ENCODE results near the gene RAD51B.

Gene RAD51B

DNA sequence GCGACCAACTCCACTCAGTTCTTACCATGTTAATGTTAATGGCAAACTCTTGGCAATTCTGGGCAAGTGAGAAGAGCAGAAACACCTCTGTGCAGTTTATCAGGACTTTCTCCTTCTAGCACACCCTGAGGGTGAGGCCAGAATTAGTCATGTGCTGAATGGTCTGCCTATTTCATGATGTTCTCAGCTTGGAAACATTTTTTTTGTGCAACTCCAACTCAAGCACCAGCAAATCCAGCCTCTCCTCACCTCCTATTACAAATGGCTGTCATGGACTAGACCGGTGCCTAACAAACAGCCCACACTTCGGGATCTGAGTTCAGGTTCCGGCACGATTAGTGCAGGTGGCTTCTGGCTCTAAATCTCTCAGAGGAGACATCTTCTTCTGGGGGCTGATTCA, 727.3 kb downstream of the RAD51B start:
- DNase-seq (ENCODE audit: low read depth), result no peak
- TF ChIP-seq, protein P1, sequence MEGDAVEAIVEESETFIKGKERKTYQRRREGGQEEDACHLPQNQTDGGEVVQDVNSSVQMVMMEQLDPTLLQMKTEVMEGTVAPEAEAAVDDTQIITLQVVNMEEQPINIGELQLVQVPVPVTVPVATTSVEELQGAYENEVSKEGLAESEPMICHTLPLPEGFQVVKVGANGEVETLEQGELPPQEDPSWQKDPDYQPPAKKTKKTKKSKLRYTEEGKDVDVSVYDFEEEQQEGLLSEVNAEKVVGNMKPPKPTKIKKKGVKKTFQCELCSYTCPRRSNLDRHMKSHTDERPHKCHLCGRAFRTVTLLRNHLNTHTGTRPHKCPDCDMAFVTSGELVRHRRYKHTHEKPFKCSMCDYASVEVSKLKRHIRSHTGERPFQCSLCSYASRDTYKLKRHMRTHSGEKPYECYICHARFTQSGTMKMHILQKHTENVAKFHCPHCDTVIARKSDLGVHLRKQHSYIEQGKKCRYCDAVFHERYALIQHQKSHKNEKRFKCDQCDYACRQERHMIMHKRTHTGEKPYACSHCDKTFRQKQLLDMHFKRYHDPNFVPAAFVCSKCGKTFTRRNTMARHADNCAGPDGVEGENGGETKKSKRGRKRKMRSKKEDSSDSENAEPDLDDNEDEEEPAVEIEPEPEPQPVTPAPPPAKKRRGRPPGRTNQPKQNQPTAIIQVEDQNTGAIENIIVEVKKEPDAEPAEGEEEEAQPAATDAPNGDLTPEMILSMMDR (IDR thresholded peaks at IDR 0.05; ENCODE audit: low read depth, low read length, missing control alignments), result no peak
- no peak overlapping the region for H3K4me3 ChIP-seq (ENCODE audit: low read depth, low read length)

- no peak overlapping the region for H3K4me3 ChIP-seq (ENCODE audit: low read depth, low read length)
- TF ChIP-seq, protein P1 (IDR thresholded peaks at IDR 0.05; ENCODE audit: low read depth, low read length, missing control alignments), result no peak
- no peak for DNase-seq (ENCODE audit: low read depth)
These were observed 728.0 kb downstream of the RAD51B start for GRCh38 chr14:68547305-68548193.

- no peak for DNase-seq (ENCODE audit: low read depth)
- H3K4me3 ChIP-seq (ENCODE audit: low read depth, low read length), result no peak overlapping the region
- TF ChIP-seq, protein P1 (IDR thresholded peaks at IDR 0.05; ENCODE audit: low read depth, low read length, missing control alignments), result no peak
These were observed 728.9 kb downstream of the RAD51B start for GRCh38 chr14:68548194-68549076.

DNA sequence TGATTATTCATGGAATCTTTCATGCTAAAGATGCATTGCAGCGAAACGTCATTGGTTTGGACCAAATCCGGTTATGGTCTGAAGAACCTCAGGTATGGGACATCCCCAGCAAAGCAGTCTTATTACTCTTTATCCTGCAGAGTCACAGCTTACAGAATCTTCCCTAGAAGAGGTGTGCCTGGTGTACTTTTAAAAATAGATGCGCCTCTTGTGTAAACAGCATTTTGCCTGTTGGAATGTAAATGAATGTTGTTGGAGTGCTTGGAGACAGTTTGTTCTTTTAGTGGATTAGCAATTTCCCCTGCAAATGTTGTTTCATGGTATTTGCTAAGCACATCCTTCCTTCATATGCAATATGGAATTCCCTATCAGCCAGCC, 730.7 kb downstream of the RAD51B start:
- TF ChIP-seq, protein P1 (IDR thresholded peaks at IDR 0.05; ENCODE audit: low read depth, low read length, missing control alignments), result no peak
- no peak for DNase-seq (ENCODE audit: low read depth)
- no peak overlapping the region for H3K4me3 ChIP-seq (ENCODE audit: low read depth, low read length)

DNA sequence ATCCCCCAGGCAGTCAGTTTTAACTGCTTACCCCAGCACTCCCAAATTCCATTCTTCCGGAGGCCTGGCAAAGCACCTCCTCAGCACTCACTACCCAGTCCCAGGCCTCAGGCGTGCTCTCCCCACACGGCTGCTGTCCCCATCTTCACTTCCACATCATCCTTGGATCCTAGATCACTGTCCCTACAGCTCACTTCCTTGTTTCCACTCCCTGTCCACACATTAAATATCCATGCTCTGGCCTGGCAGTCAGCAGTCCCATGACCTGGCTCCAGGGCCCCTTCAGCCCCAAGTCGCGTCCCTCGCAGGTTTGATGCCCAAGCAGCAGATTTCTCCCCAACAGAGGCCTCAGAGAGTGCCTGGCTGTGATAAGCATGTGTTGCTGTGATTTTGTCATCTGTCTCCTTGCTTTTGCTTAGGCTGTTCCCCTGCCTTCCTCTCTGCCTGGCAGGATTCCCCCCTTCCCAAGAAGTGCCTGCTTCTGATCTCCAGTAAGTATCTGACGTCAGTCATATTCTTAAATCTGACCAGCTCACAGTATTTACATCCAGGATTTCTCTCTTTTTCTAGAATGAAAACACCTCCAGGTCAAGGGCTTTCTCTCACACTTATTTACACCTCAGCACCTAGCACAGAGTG, 731.6 kb downstream of the RAD51B start:
- TF ChIP-seq, protein P1 (IDR thresholded peaks at IDR 0.05; ENCODE audit: low read depth, low read length, missing control alignments), result no peak
- no peak for DNase-seq (ENCODE audit: low read depth)
- no peak overlapping the region for H3K4me3 ChIP-seq (ENCODE audit: low read depth, low read length)

- no peak for DNase-seq (ENCODE audit: low read depth)
- TF ChIP-seq, protein P1 (IDR thresholded peaks at IDR 0.05; ENCODE audit: low read depth, low read length, missing control alignments), result no peak
- H3K4me3 ChIP-seq (ENCODE audit: low read depth, low read length), result no peak overlapping the region
These were observed 732.5 kb downstream of the RAD51B start for GRCh38 chr14:68552075-68552474.
